ENCODE results near the gene TSPAN33.

- TF ChIP-seq POLR2A (IDR thresholded peaks at IDR 0.05) (no peak), CTCF (IDR thresholded peaks at IDR 0.05) (no peak), POLR2AphosphoS5 (IDR thresholded peaks at IDR 0.05) (no peak)
Observed at GRCh38 chr7:129188892-129189660, 44.6 kb downstream of the TSPAN33 start.
